ENCODE measurements around the gene SLC25A26.
"Not testable (repeated sequence)": the region's sequence is repeated elsewhere in the genome, so short reads cannot be mapped to it uniquely, and the experiment has no call there.

Gene SLC25A26

DNA sequence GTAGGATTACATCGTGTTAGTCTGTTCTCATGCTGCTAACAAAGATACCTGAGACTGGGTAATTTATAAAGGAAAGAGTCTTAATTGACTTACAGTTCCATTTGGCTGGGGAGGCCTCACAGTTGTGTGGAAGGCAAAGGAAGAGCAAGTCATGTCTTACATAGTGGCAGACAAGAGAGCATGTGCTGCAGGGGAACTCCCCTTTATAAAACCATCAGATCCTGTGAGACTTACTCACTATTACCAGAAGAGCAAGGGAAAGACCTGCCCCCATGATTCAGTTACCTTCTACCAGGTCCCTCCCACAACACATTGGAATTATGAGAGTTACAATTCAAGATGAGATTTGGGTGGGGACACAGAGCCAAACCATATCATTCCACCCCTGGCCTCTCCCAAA, 3.4 kb downstream of the SLC25A26 start:
- no peak overlapping the region for H3K27ac ChIP-seq (ENCODE audit: low read depth, low read length)
- H3K4me1 ChIP-seq (ENCODE audit: control insufficient read depth, insufficient read depth, low read length, unreplicated experiment), result peaks cover 9% of the 10 kb centered on the region
- no peaks in the 10 kb centered on the region for H3K36me3 ChIP-seq (ENCODE audit: insufficient read depth, low read length)
- peaks cover 12% of the 10 kb centered on the region for H3K79me2 ChIP-seq (ENCODE audit: control insufficient read depth, insufficient read depth, low read length, unreplicated experiment)
- no peaks in the 10 kb centered on the region for H3K27me3 ChIP-seq (ENCODE audit: insufficient read depth, low read length)
- H3K4me3 ChIP-seq (ENCODE audit: low read depth, low read length), result no peak overlapping the region
- H2AFZ ChIP-seq (ENCODE audit: low read length, unreplicated experiment), result no peak overlapping the region

DNA sequence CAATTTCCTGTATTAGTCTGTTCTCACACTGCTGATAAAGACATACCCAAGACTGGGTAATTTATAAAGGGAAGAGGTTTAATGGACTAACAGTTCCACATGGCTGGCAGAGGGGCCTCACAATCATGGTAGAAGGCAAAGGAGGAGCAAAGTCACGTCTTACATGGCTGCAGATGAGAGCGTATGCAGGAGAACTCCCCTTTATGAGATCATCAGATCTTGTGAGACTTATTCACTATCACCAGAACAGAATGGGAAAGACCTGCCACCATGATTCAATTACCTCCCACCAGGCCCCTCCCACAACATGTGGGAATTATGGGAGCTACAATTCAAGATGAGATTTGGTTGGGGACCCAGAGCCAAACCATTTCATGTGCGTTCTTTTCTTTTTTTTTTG, 5.3 kb downstream of the SLC25A26 start:
- not testable (repeated sequence) for H3K27me3 ChIP-seq (ENCODE audit: insufficient read depth, low read length); H2AFZ ChIP-seq (ENCODE audit: low read length, unreplicated experiment); H3K36me3 ChIP-seq (ENCODE audit: insufficient read depth, low read length); H3K4me3 ChIP-seq (ENCODE audit: low read depth, low read length); H3K27ac ChIP-seq (ENCODE audit: low read depth, low read length); H3K4me1 ChIP-seq (ENCODE audit: control insufficient read depth, insufficient read depth, low read length, unreplicated experiment)
- peaks cover 12% of the 10 kb centered on the region for H3K79me2 ChIP-seq (ENCODE audit: control insufficient read depth, insufficient read depth, low read length, unreplicated experiment)

DNA sequence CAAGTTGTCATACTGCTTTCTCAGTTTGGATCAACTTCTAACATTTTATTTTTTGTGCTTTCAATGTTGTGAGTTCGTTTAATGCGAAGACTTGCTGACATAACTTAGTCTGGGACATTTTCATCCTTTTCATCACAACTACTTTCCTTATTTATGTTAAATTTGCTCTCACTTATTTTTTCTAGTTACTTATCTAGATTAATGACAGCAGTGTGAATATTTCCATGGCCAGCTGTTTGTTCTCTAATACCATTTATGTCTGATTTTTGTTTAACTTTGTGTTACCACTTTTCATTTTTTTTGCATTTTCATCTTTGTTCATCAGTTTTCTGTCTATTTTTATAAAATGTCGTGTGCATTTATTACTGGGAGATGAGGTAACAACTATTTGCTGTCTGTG, 6.2 kb downstream of the SLC25A26 start:
- Histone ChIP-seq H3K36me3 (ENCODE audit: insufficient read depth, low read length) (no peaks in the 10 kb centered on the region), H3K4me1 (ENCODE audit: control insufficient read depth, insufficient read depth, low read length, unreplicated experiment) (no peaks in the 10 kb centered on the region), H3K27ac (ENCODE audit: low read depth, low read length) (no peak overlapping the region), H3K4me3 (ENCODE audit: low read depth, low read length) (no peak overlapping the region), H3K27me3 (ENCODE audit: insufficient read depth, low read length) (no peaks in the 10 kb centered on the region), H3K79me2 (ENCODE audit: control insufficient read depth, insufficient read depth, low read length, unreplicated experiment) (peaks cover 6% of the 10 kb centered on the region), H2AFZ (ENCODE audit: low read length, unreplicated experiment) (no peak overlapping the region)

DNA sequence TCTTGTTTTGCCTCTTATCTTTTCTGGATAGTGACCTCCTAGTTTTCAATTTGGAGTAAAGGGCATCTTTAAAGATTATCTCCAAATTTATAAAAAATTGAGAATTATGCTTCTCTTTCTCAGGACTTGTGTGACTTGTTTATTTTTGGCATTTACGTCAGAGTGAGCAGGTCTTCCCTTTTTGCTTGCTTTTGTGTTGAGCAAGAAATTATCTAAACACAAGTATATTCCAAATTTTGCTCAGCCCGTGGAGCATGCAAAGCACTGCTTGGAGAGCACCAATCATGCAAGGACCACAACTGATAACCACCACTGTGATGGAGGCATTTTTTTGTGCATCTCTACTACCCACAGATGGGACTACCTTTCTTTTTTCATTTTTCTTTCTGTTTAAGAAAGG, 7.1 kb downstream of the SLC25A26 start:
- Histone ChIP-seq H3K79me2 (ENCODE audit: control insufficient read depth, insufficient read depth, low read length, unreplicated experiment) (peaks cover 6% of the 10 kb centered on the region), H3K4me1 (ENCODE audit: control insufficient read depth, insufficient read depth, low read length, unreplicated experiment) (no peaks in the 10 kb centered on the region), H3K27ac (ENCODE audit: low read depth, low read length) (no peak overlapping the region), H3K36me3 (ENCODE audit: insufficient read depth, low read length) (no peaks in the 10 kb centered on the region), H3K4me3 (ENCODE audit: low read depth, low read length) (no peak overlapping the region), H2AFZ (ENCODE audit: low read length, unreplicated experiment) (no peak overlapping the region), H3K27me3 (ENCODE audit: insufficient read depth, low read length) (no peaks in the 10 kb centered on the region)

DNA sequence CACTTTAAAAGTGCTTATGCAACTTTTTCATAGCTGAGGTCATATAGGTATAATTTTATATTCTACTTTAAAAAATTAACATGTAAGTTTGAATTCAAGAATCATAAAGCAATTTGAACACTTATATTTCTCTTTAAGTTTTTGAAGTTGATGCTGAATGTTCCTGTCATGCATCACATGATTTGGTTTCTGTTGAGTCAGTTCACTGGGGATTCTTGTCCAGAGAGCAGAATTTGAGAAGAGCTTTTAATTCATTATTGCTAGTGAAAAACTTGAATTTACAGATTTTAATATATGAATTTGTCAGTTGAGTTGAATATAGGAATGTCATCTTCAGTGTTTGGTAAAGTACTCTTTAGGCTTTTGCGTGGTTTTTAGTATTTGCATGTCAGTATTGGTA, 7.9 kb downstream of the SLC25A26 start:
- Histone ChIP-seq H3K79me2 (ENCODE audit: control insufficient read depth, insufficient read depth, low read length, unreplicated experiment) (peaks cover 9% of the 10 kb centered on the region), H3K27me3 (ENCODE audit: insufficient read depth, low read length) (no peaks in the 10 kb centered on the region), H3K27ac (ENCODE audit: low read depth, low read length) (no peak overlapping the region), H3K36me3 (ENCODE audit: insufficient read depth, low read length) (no peaks in the 10 kb centered on the region), H3K4me1 (ENCODE audit: control insufficient read depth, insufficient read depth, low read length, unreplicated experiment) (no peaks in the 10 kb centered on the region), H3K4me3 (ENCODE audit: low read depth, low read length) (no peak overlapping the region), H2AFZ (ENCODE audit: low read length, unreplicated experiment) (no peak overlapping the region)

DNA sequence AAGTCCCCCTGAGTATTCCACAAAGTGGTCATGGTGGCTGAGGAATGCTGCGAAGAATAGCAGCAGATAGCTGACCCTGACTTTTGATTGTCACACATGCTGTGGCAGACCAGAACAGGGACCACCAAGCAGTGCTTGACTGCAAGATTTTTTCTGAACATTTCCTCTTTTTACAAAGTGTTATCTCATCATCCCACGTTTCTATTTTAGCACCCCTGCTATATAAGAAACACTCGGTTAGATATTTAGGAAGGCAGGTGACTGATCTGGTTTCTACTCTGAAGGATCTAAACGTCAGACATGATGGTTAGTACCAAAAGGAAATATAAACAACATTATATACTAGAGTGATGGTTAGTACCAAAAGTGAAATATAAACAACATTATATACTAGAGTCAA, 9.1 kb downstream of the SLC25A26 start:
- Histone ChIP-seq H2AFZ (ENCODE audit: low read length, unreplicated experiment) (no peak overlapping the region), H3K4me1 (ENCODE audit: control insufficient read depth, insufficient read depth, low read length, unreplicated experiment) (no peaks in the 10 kb centered on the region), H3K79me2 (ENCODE audit: control insufficient read depth, insufficient read depth, low read length, unreplicated experiment) (peaks cover 9% of the 10 kb centered on the region), H3K27me3 (ENCODE audit: insufficient read depth, low read length) (no peaks in the 10 kb centered on the region), H3K27ac (ENCODE audit: low read depth, low read length) (no peak overlapping the region), H3K4me3 (ENCODE audit: low read depth, low read length) (no peak overlapping the region), H3K36me3 (ENCODE audit: insufficient read depth, low read length) (no peaks in the 10 kb centered on the region)

DNA sequence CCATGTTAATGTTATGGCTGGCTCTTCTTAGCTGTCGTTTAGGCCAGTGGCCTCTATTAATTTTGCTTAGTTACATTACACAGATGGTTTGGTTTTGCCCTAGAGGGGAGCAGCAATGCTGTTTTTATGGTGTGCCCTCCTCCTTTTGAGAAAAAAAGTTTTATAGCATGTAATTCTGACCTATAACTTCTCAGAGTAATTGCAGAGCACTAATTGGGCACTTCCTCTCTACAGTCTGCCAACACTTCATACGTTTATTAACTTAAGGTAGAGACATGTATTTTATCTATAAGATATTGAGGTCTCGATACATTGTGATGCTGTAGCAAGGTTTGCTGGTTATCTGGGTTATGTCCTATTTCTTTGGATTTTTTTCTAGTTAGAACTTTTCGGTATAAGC, 12.2 kb downstream of the SLC25A26 start:
- Histone ChIP-seq H2AFZ (ENCODE audit: low read length, unreplicated experiment) (no peak overlapping the region), H3K4me3 (ENCODE audit: low read depth, low read length) (no peak overlapping the region), H3K79me2 (ENCODE audit: control insufficient read depth, insufficient read depth, low read length, unreplicated experiment) (peaks cover 12% of the 10 kb centered on the region), H3K27me3 (ENCODE audit: insufficient read depth, low read length) (no peaks in the 10 kb centered on the region), H3K36me3 (ENCODE audit: insufficient read depth, low read length) (no peaks in the 10 kb centered on the region), H3K4me1 (ENCODE audit: control insufficient read depth, insufficient read depth, low read length, unreplicated experiment) (no peaks in the 10 kb centered on the region), H3K27ac (ENCODE audit: low read depth, low read length) (no peak overlapping the region)

DNA sequence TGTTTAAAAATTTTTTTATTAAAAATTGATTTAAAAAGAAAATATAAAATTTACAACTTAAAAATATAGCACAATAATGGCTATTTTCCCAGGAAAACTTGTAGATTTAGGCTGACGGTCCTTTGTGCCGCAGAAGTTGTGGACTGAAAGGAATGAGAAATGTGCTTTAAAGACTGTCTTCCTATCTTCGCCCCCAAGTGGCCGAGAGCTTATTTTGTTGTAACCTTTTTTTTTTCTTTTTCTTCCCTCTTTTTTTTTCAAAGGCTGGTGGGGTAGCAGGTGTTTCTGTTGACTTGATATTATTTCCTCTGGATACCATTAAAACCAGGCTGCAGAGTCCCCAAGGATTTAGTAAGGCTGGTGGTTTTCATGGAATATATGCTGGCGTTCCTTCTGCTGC, 15.5 kb downstream of the SLC25A26 start:
- no peak overlapping the region for H3K27ac ChIP-seq (ENCODE audit: low read depth, low read length)
- peaks cover 6% of the 10 kb centered on the region; the same call in 1 of the 2 replicates for H3K36me3 ChIP-seq (ENCODE audit: insufficient read depth, low read length)
- no peaks in the 10 kb centered on the region for H3K4me1 ChIP-seq (ENCODE audit: control insufficient read depth, insufficient read depth, low read length, unreplicated experiment)
- no peaks in the 10 kb centered on the region for H3K27me3 ChIP-seq (ENCODE audit: insufficient read depth, low read length)
- H3K4me3 ChIP-seq (ENCODE audit: low read depth, low read length), result no peak overlapping the region
- peaks cover 7% of the 10 kb centered on the region for H3K79me2 ChIP-seq (ENCODE audit: control insufficient read depth, insufficient read depth, low read length, unreplicated experiment)
- H2AFZ ChIP-seq (ENCODE audit: low read length, unreplicated experiment), result no peak overlapping the region

DNA sequence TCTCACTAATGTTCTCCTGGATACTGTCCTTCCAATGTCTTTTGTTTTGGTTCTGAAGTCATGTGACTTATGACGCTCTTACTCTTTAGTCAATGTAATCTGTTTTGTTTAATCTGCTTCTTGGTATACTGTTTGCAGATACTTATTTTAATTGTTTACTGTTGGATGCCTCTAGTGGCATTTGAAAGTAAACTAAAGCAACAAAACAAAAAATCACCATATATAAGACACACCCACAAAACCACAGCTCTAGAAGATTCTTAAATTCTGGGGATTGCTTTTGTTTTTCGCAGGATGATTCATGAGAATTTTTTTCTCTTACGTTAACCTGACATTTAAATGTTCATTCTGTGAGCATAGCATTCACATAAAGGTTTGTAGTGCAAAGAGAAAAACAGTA, 16.8 kb downstream of the SLC25A26 start:
- H3K27ac ChIP-seq (ENCODE audit: low read depth, low read length), result no peak overlapping the region

DNA sequence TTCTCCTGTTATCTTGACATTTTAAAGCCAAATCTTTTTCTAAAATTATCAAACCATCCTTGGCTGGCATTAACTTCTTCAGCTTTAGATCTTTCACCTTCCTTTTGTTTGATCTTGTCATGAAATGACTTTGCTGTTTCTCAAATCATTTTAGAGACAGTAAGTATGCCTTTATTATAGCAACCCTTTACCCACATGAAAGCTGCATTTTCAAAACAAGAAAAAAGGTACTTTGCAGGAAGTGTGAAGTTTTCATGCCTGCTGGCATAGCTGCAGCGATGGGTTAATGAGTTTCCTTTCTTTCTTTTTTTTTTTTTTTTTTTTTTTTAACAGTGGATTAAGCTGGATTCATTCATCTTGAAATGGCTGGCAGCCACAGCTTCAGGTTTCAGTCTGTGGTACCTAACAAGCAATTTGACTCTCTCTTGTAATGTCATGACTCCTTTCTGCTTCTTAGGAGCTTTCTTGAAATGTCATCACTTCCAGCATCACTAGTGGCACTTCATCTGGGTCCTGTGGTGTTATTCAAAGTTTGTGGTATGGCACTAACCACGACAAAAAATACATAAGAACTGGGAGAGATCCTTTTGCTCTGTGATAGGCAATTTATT, 18.8 kb downstream of the SLC25A26 start:
- Histone ChIP-seq H3K4me3 (ENCODE audit: low read depth, low read length) (no peak overlapping the region), H3K27me3 (ENCODE audit: insufficient read depth, low read length) (no peaks in the 10 kb centered on the region), H2AFZ (ENCODE audit: low read length, unreplicated experiment) (no peak overlapping the region), H3K4me1 (ENCODE audit: control insufficient read depth, insufficient read depth, low read length, unreplicated experiment) (no peaks in the 10 kb centered on the region), H3K36me3 (ENCODE audit: insufficient read depth, low read length) (peaks cover 15% of the 10 kb centered on the region), H3K79me2 (ENCODE audit: control insufficient read depth, insufficient read depth, low read length, unreplicated experiment) (peaks cover 5% of the 10 kb centered on the region), H3K27ac (ENCODE audit: low read depth, low read length) (no peak overlapping the region)

More for the DNA sequence above, 16.8 kb downstream of the SLC25A26 start:
- H3K36me3 ChIP-seq (ENCODE audit: insufficient read depth, low read length), result peaks cover 6% of the 10 kb centered on the region; the same call in 1 of the 2 replicates
- peaks cover 7% of the 10 kb centered on the region for H3K79me2 ChIP-seq (ENCODE audit: control insufficient read depth, insufficient read depth, low read length, unreplicated experiment)
- no peaks in the 10 kb centered on the region for H3K27me3 ChIP-seq (ENCODE audit: insufficient read depth, low read length)
- no peak overlapping the region for H3K4me3 ChIP-seq (ENCODE audit: low read depth, low read length)
- H2AFZ ChIP-seq (ENCODE audit: low read length, unreplicated experiment), result no peak overlapping the region
- H3K4me1 ChIP-seq (ENCODE audit: control insufficient read depth, insufficient read depth, low read length, unreplicated experiment), result no peaks in the 10 kb centered on the region

DNA sequence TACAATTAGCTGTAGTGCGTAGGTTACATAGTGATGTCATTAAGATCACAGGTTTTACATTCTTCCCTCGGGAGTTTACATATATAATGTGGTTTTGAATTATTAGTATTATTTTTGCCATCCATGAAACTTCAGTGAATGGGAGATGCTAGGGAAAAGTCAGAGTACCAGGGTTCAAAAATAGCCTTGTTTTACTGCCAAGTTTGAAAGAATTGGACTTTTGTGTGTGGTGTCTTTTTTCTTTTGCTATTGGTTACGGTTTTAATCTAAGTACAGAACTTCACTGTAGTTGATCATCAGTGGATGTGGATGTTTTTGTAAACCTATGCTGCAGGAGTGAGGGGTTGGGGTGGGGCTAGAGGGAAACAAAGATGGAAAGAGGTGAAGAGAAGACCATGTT, 20.7 kb downstream of the SLC25A26 start:
- H2AFZ ChIP-seq (ENCODE audit: low read length, unreplicated experiment), result no peak overlapping the region
- no peaks in the 10 kb centered on the region for H3K27me3 ChIP-seq (ENCODE audit: insufficient read depth, low read length)
- no peaks in the 10 kb centered on the region for H3K79me2 ChIP-seq (ENCODE audit: control insufficient read depth, insufficient read depth, low read length, unreplicated experiment)
- H3K4me1 ChIP-seq (ENCODE audit: control insufficient read depth, insufficient read depth, low read length, unreplicated experiment), result no peaks in the 10 kb centered on the region
- no peak overlapping the region for H3K4me3 ChIP-seq (ENCODE audit: low read depth, low read length)
- H3K27ac ChIP-seq (ENCODE audit: low read depth, low read length), result no peak overlapping the region
- peaks cover 20% of the 10 kb centered on the region for H3K36me3 ChIP-seq (ENCODE audit: insufficient read depth, low read length)
